ENCODE measurements around the gene BABAM2.
A peak's percentile ranks its signal among the peaks of the same experiment; 100 is the strongest.
"Not testable (repeated sequence)": the region's sequence is repeated elsewhere in the genome, so short reads cannot be mapped to it uniquely, and the experiment has no call there.

The BABAM2 gene

GRCh38 chr2:27978761-27979160, 88.2 kb downstream of the BABAM2 start:
- not testable (repeated sequence) for DNase-seq (ENCODE audit: low read depth)

- DNase-seq (ENCODE audit: low read depth) = no peak
Observed at GRCh38 chr2:27980242-27980641, 89.7 kb downstream of the BABAM2 start.

GRCh38 chr2:27984153-27984552, 93.6 kb downstream of the BABAM2 start:
- DNase-seq (ENCODE audit: low read depth) = no peak

DNA sequence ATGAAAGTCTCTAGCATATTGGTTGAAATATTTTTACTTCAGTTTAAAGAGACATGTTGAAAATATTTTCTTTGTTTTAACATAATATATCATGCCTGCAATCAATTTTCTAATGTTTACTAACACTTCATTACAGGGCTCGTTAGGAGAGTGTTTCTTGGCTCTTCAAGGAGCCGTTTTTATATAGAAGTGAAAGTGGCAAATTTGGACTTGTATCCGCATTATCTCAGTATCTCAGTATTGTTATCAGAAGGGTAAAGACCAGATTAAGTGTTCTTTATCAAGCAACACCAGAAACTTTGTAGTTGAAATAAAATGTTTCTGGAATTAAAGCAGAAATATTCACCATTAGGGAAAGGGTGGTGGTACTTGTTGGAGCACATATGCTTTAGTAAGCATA, 97.8 kb downstream of the BABAM2 start:
- no peak for DNase-seq (ENCODE audit: low read depth)

- no peak for DNase-seq (ENCODE audit: low read depth)
Observed at GRCh38 chr2:27988718-27989117, 98.2 kb downstream of the BABAM2 start.

DNA sequence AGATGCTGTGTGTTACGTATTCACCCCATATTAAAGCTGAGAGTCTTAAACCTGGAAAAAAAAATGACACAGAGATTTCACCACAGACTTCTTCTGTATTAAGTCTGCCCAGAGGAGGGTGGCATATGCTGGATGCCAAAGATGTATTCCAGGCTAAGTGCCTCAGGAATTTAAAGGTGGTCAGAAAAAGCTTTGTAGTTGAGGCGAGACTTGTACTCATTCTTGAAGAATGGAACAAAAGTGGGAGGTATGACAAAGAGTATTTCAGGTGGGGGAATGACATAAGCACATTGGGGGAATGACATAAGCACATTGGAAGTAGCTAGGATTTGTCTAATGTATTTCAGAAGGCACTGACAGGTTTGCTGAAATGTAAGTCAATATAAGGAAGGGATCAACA, 98.6 kb downstream of the BABAM2 start:
- DNase-seq (ENCODE audit: low read depth) = no peak

DNA sequence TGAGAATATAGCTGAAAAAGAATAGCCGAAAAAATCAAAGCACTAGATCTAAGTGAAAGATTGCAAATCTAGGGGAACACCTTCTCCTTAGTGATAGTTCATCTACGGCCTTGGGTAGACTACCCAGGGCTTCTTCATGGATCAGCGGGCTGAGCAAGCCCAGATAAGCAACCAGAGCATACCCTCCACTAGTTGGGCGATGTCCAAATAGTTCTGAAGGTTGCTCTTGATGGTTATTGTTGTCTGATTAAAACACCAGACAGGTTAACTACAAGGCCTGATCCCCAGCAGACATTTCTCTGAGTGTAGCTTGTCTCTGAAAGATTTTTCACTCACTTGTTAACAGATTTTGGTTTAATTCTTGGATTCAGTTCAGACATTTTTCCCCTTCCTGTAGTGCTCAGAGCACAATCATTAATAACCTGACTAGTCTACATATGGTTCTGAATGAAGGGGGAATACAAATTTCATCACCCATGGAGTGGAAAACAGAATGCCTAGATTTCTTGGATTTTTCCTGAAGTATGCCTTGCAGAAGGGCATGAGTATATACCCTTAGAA, 99.6 kb downstream of the BABAM2 start:
- no peak for DNase-seq (ENCODE audit: low read depth)

- DNase-seq (ENCODE audit: low read depth) = no peak
Observed at GRCh38 chr2:27991146-27991545, 100.6 kb downstream of the BABAM2 start.

GRCh38 chr2:27992787-27993401, 102.4 kb downstream of the BABAM2 start:
- DNase-seq (ENCODE audit: low read depth) = no peak

GRCh38 chr2:27993402-27993787, 102.9 kb downstream of the BABAM2 start:
- no peak for DNase-seq (ENCODE audit: low read depth)

DNA sequence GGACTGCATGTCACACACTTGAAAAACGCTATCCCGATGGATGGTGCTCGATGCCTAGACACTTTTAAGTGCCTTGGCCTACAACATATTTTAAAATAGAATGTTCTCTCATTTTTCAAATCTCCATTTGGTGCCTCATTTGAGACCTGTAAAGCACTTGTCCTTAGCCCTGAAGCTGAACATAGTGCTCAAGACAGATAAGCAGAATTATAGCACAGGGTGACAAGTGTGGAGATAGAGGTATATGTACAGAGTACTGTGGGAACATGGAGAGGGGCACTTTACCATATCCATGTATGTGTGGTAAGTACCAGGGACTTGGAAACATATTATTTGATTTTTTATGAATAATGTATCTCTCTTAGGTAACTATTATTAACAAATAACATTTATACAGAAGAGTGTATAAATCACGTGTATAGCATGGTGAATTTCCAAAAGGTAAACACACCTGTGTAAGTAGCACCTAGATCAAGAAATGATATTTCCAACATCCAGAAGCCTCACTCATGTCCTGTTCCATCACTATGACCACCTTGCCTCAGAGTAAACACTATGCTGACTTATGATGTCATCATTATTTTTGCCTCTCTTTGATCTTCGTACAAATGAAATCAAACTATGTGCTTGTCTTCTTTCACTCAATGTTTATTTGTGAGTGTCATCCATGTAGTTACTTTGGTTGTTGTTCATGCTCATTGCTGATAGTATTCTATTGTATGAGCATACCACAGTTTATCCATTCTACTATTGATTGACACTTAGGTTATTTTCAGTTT, 103.6 kb downstream of the BABAM2 start:
- DNase-seq (ENCODE audit: low read depth) = no peak

DNA sequence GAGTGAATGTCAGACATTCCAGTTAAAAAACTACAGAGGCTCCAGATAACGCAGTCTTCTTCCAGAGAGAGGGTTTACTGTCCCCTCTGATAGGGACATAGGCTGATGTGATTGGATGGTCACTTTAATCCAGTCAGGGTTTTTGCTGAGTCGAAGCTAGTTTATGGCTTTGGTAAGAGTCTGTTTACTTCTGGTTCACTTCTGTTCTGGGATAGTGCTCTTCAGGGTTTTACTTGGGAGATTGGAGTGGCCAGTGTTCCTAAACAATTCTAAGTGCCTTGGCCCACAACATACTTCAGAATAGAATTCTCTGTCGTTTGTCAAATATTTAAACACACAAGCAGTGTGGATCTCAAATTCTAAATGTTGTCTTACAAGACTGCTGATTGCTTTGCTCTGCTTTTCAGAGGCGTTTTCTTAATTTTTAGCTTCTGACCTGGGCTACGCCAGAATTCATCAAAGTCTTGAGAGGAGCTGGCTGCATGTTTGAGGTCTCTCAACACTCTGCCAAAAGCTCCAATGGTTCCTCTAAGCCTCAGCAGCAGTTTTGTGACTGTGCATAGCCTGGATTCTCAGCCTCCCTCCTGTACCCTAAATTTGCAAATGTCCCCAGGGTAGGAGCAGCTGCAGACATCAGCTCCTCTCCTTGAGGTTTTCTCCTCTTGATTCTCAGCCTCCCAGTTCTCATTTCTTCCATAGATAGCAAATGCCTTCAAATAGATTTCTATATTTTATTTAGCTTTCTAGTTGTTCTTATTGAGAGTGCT, 105.8 kb downstream of the BABAM2 start:
- no peak for DNase-seq (ENCODE audit: low read depth)

DNA sequence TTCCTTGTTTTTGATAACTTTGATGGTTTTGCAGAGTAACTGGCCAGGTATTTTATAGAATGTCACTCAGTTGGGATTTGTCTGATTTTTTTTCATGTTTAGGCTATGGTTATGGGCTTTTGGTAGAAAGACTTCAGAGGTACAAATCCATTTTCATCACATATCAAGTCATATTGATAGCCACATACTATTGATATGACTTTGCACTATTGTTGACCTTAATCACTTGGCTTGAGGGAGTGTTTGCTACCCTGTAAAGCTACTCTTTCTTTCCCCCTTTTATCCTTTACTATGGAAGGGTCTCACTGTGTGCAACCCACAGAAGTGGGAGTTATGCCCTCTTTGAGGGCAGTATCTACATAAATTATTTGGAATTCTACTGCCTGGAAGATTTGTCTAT, 109.8 kb downstream of the BABAM2 start:
- no peak for DNase-seq (ENCODE audit: low read depth)

DNA sequence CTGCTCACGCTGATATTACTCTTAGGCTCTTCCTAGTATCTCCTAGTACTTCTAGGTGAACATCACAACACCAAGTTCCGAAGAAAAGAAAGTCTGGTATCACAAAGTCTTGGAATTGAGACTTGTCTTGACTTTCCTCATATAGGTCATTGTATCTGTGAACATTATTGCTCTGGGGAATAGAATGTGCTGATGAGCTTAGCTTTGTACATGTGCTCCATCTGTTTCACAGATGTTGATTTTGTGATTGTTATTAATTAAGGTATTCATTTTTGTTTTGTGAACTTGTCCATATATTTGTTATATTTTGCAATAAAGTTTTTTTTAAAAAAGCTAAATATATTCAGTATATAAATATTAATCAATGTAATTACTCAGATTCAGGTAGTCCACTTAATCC, 111.7 kb downstream of the BABAM2 start:
- no peak for DNase-seq (ENCODE audit: low read depth)

DNA sequence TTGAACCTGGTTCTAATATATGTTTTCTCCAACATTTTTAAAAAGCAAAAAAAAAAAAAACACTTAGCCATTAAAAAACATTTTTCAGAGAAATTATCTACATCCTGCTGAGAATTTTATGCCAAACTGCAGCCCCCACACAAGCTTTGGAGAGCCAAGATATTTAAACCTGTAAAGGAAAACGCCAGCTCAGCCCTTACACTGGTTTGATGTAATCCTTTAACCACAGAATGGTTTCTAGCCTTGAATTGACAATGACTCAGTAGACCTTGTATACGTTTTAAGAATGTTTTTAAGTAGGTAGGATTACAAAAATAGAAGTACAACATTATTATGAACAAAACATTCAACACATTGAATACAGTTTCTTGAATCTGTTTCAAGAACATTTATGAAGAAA, 113.6 kb downstream of the BABAM2 start:
- peak; percentile 27 for DNase-seq (ENCODE audit: low read depth)

DNA sequence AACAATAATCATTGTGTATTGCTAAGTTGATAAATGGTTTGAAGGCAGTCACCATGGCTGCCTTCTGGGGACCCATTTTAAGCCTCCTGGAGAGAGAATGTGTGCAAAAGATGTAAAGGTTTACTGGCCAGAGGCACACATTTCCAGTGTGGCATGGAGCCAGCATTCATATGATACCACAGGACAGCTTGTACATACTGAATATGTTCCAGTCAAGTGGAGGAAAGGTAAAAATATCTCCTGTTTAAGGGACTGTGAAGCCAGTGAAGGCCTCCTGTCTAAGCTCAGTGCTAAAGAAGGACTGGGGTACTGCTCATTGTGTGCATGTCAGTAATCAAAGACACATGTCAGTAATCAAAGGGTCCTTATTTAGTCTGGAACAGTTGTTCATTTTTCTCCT, 119.2 kb downstream of the BABAM2 start:
- DNase-seq (ENCODE audit: low read depth) = no peak

DNA sequence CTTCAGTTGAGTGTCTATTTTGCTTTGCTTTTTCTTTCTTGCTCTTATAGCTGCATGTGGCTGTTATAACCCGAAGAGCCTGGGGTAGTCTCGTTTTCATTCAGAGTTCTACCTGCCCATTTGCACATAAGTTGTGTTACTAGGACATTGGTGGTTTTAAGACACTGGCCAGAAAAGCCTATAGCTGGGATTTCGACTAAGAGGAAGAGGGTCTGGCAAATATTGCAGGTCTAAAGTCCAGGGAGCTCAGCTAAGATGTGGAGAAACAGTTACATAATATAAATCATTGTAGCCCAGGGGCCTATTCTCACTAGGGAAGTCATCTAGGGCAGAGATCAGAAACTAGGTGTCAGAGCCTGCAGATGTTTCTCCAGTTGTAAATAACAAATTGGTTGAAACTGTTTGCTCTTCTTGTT, 120.8 kb downstream of the BABAM2 start:
- DNase-seq (ENCODE audit: low read depth) = no peak

- DNase-seq (ENCODE audit: low read depth) = not testable (repeated sequence)
Observed at GRCh38 chr2:28018474-28018873, 127.9 kb downstream of the BABAM2 start.

DNA sequence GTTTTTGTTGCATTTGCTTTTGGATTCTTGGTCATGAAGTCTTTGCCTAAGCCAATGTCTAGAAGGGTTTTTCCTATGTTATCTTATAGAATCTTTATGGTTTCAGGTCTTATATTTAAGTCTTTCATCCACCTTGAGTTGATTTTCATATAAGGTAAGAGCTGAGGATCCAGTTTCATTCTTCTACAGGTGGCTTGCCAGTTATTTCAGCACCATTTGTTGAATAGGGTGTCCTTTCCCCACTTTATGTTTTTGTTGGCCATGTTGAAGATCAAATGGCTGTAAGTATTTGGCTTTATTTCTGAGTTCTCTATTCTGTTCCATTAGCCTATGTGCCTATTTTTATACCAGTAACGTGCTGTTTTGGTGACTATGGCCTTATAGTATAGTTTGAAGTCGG, 129.0 kb downstream of the BABAM2 start:
- DNase-seq (ENCODE audit: low read depth) = not testable (repeated sequence)

DNA sequence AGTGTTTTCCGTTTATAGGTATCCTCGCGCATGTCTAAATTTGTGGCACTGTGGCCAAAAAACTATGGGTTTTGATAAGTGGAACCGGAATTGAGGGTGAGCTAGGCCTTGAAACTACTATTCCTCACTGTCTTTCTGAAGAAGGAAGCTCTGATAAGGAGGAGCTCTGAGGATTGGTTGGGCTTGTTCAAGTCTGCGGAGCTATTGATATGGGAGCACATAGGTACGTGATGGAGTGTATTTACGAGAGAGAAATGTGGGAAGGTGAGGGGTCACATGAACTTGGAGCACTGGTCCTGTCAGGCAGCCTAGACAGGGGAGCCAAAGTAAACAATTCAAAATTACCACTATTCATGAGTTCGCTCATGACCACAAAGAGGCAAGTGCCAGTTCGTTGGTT, 131.4 kb downstream of the BABAM2 start:
- no peak for DNase-seq (ENCODE audit: low read depth)

DNA sequence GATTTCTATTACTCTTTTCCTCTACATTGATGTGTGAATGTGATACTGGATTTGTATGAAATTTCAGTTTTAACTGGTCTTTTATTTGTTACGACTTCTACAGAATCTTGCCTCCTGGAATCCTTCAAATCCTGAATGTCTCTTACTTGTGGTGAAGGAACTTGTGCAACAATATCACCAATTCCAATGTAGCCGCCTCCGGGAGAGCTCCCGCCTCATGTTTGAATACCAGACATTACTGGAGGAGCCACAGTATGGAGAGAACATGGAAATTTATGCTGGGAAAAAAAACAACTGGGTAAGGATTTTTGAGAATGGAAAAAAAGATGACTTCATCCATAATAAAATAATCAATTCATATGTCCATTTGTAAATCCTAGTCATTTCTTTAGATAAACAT, 134.6 kb downstream of the BABAM2 start:
- no peak for DNase-seq (ENCODE audit: low read depth)

- DNase-seq (ENCODE audit: low read depth) = not testable (repeated sequence)
Observed at GRCh38 chr2:28026230-28026629, 135.7 kb downstream of the BABAM2 start.

- no peak for DNase-seq (ENCODE audit: low read depth)
Observed at GRCh38 chr2:28028025-28028424, 137.5 kb downstream of the BABAM2 start.
